H54 (cell line): Measurements from ENCODE around the gene ELFN1.

Experiments used
- DNase-seq: peaks from one replicate; pipeline ENCODE4 v3.0.0; 2011; ENCODE audit warnings: low spot score, mixed read lengths; ENCODE audit not compliant: insufficient read length
- FAIRE-seq: peaks from 3 replicates; lab custom pipeline; 2011; peaks lifted over from hg19 to GRCh38; lab: Jason Lieb, UNC
- POLR2A ChIP-seq: IDR thresholded peaks from 2 replicates; pipeline ENCODE4 v1.6.1; 2011; ENCODE audit warnings: low read depth, mild to moderate bottlenecking, low read length

The ELFN1 gene

DNA sequence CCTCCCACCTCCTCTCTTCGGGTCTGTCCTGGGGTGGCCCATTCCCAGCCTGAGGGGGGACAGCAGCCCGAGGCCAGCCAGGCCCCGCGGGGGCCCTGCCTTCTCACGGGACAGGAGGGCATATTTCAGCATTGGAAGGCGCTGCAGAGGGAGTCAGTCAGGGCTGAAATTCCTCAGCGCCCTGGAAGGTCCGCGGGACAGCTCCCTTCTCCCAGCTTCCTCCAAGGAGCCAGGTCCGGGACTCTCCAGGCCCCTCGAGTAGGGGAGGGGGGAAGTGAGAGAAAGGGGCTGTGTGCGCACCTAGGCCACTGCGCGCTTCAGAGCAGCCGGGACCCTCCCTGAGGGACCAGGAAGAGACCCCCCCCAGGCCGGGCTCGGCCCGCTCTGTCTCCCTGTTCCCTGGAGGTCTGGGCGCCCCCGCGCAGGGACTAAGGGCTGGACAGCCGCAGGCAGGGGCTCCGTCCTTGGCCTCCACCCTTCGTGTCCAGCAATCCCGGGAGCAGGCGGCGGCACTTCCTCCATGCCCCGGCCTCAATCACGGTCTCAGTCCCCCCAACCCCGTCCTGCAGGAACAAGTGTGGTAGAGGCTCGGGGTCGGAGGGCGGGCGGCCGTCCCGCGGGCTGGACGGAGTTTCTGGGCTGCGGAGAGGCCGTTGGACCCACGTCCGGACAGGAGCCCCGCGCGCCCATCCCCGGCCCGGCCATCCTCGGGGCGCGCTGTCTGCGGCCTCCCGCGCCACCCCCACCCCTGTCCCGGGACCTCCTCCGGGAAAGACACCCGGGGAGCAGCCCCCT lies 6.0 kb upstream of the ELFN1 start:
- FAIRE-seq = no peak
- TF ChIP-seq POLR2A = no peak
- no peak for DNase-seq

DNA sequence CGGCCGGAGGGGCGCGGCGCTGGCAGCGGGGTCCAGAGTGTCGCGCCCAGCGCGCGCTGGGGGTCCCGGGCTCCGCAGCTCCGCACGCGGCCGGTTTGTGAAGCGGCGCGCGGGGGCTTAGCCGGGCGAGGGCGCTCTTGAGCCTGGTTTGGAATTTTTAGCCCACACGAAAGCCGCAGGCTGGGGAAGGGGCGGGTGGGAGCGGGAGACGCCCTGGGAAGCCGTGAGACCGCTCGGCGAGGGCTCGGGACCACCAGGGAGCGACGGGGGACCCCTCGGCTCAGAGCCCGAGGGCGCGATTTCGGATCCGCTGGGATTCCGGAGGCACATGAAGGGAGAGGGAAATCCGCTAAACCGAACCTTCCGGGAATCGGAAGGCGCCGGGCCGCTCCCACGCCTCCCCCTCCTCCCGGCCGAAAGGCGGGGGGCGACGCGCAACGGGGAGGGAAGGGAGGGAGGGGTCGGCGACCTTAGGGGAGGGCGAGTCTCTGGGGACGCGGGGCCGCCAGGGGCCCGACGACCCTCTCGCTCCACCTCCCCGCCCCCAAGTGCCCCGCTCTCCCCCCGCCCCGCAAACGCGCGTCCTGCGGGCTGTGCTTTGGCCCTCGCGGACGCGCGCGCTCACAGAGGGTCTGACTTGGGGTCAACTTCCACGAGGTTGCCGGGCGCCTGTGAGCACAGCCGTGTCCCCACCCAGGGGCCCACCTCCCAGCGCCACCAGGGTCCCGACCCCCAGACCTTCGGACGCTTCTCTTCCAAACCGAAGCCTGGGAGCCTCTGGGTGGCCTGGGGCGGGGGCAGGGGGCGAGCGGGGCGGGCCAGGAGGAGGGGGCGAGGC lies 5.1 kb upstream of the ELFN1 start:
- peak; percentile 5; the same call in 1 of the 2 replicates for TF ChIP-seq POLR2A
- peak; percentile 99 for DNase-seq
- FAIRE-seq = no peak

DNA sequence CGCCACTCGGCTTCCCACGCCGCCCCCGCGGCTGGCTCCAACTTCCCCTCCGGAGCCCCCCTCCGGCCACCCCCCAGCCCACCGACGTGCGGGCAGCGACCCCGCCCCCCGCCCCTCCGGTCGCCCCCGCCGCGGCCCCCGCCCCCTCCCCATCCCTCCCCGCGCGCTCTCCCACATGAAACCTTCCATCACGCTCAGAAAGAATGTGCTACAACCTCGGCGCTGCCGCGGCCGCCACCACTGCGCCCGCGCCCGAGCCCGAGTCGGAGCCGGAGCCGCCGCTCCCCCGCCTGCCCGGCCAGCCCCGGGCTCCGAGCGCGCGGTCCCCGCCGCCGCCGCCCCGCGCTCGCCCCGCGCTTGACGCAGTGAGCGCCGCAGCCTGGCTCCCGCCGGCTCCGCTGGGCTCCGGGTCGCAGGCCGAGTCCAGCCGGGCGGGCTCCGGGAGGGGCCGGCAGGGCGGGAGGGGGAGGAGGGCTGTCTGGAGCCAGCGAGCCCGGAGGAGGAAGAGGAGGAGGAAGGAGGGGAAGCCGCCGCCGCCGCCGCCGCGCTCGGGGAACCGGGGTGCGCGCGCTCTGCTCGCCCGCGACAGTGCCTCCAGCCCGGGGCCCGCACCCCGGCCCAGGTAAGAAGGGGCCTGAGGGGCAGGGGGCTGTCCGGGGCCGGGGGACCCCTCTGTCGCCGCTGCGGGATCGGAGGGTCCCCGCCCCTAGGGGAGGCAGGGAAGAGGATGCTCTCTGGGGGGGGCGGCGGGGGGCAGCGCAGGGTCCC lies 4.3 kb upstream of the ELFN1 start:
- FAIRE-seq (no peak), DNase-seq (peak; percentile 99)
- TF ChIP-seq POLR2A = peak; percentile 60

DNA sequence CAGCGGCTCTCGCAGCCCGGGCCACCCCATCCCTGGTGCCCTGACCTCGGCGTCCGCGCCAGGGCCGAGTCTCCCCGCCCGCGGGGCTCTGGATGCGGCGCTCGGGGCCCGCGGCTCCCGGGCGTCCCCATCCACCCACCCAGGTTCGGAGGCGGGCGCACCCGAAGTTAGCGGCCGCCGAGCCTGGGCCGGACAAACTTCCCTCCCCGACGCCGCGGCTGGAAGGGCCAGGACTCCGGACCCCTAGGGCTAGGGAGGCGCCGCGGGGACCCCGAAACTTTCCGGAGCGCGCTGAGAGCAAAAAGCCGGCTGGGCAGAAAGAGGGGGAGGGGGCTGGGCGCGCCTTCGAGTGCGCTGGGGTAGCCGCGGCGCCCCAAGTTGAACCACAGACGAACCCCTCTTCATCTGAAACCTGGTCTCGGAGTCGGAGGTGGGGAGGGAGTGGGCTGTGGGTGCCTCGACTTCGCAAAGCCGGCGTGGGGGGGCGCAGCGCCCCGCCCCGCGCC lies 3.7 kb upstream of the ELFN1 start:
- FAIRE-seq (no peak), DNase-seq (peak; percentile 99)
- no peak for TF ChIP-seq POLR2A

DNA sequence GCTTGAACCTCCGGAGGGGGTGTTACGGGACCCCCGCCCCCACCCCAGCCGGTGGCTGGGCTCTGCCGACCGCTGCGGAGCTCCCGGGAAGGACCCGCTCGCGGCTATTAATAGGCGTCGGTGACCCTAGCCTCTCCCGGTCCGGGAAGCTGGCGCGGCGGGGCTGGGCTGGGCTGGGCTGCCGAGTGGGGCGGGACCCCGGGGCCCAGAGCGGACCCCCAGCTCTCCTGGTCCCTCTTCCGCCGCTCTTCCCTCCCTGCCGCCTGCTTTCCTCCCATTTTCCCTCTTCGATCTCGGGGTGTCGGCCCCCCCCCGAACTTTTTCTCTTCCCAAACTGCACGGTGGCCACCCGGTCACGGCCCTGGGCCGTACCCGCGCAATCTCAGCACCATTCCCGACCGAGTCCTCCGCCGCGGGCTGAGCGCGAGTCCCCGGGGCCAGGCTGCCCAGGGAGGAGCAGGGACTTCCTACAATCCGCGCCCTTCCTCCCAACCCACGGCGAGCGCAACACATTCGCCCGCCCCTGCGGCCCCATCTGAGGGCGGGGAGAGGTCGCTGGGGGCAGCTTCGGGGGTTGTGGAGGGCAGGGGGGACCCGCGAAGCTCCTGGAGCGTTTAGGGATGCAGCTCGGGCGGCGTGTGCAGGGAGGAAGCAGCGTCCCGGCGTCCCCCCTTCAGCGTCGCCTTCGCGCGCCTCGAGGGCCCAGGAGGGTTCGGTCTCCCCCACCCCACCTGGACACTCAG lies 3.1 kb upstream of the ELFN1 start:
- TF ChIP-seq POLR2A = 0 out of 2 replicates have a peak, but pooled peaks have one; percentile 7
- no peak for FAIRE-seq
- peak; percentile 88 for DNase-seq

DNA sequence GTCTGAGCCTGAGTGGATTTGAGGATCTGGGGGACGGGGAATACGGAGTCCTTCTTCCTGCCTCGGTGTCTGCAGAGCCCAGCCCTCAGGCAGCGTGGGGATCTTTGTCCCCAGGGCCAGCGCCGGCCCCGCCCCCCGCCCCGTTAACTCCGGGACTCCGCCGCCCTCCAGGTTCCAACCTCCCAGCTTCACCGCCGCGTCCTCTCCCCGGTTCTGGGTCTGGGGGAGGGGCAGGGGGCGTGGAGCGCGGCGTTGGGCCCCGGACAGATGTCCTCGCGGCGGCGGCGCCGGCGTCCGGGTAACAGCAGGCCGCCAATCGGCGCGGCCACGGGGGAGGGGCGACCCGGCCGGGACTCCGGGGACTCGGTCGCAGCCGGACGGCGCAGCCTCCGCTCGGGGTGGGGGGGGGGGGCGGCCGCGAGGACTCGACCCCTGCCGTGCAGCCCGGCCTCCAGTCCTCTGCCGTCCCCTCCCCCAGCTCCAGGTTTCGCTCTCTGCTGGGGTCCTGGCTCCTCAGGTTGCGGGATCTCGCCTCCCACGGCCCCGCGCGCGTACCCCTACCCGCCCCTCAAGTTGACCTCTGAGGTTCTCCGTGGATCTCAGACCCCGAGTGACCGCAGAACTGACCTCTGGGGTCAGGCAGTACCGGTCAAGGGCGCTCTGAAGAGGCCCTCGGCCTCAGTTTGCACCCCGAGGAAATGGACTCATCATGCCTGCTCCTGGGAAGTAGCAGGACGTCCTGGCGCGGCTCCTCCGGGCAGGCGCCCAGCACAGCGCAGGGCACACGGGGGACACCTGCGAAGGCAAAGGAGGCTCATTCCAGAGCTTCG lies 2.3 kb upstream of the ELFN1 start:
- FAIRE-seq = no peak
- TF ChIP-seq POLR2A = no peak
- DNase-seq = no peak

DNA sequence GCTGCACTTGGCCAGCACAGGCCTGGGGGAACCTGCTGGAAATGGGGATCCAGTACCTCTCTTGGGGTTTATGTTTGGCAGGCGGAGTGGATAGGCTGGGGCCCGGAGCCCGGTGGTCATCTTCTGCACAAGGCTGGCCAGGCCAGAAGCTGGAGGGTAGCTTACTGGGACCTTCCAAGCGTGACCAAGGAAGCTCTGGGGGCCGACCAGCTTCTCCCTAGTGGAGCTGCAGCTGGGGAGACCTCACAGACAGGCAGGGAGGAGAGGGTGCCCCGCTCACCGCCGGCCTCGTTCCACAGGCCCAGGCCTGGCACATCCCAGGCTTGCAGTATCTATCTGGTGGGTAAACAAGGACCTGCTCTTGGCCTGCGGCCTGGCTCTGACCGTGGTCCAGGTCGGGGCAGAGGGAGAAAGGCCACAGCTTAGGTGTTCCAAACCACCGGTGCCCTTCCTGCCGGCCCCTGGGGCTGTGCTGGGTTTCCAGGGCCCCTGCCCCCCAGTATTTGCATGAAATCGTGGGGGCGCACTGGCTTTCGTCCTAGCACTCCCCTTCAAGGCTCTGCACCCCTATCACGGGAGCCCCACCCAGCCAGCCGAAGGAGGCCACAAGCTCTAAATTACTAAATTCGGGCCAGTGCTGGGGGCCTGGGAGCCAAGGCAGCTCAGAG lies 1.5 kb upstream of the ELFN1 start:
- FAIRE-seq (no peak), DNase-seq (peak; percentile 88)
- TF ChIP-seq POLR2A = no peak

DNA sequence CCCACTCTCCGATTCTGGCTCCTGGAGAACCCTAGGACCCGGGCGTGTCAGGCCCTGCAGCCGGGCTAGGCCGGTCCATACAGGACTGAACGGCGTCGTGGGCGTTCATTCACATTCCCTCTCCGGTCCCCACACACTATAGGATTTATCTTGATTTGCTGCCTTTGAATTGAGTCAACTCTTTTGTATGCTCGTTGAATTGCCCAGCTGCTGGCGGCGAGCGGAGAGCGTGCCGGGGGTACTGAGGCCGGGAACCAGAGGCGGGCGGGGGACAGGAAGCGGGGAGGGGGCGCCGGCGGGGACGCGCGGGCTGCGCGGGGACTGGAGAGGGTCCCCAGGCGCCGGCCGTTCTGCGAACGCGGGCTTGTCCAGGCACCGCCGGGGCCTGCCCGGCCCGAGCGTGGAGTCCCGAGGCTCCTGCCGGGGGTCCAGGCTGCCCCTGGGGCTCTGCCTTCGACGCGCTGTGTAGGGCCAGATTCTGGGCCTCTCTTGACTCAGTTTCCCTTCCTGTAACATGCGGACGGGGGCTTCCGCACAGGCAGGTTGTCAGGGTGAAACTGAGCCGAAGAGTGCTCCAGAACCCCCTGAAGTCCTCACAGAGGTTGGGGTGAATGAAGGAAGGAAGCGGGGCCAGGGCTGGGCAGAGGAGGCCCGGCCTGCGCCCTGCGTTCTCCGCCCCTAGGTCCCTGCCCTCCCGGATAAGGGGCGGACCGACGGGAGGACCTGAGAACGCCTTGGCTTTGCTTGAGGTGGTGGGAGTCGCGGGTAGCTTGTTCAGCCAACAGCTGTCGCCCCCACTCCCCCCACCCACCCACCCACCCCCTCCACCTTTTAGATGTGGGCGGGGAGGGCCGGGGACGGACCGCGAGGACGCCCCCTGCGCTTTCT lies 769 bp upstream of the ELFN1 start:
- FAIRE-seq (no peak), DNase-seq (peak; percentile 68)
- TF ChIP-seq POLR2A = no peak

DNA sequence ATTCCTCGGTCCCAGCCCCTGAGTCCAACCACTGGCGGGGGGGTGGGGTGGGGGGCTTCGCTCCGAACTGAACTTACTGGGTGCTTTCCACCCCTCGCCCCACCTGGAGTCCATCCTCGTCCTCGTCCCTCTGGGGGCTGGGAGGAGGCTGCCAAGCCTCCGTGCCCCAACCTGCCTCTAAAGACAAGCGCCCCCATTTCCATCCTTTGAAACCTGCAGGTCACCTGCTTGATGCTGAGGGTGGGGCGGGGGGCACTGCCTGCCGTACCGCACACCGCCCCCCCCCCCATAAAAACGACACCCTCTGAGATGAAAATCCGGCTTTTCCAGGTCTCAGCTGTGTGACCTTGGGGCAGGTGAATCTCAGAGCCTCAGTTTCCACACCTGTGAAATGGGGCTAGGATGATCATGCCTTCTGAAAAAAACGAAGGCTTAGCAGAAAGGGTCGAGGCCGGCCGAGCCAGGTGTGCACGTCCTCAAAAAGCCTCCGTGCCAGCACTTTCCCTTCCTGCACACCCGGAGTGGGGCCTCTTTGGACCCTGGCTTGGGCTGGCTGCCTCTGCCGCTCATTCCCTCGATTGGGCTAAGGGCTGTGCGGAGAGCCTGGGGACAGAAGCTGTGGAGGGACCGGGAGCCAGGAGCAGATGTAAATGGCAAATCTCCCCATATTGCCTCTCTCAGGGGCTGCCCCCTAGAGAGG lies 967 bp downstream of the ELFN1 start:
- no peak for TF ChIP-seq POLR2A

More for the DNA sequence above, 967 bp downstream of the ELFN1 start:
- DNase-seq = no peak
- FAIRE-seq = no peak
